ENCODE data around the gene INPP5A.

Gene INPP5A

DNA sequence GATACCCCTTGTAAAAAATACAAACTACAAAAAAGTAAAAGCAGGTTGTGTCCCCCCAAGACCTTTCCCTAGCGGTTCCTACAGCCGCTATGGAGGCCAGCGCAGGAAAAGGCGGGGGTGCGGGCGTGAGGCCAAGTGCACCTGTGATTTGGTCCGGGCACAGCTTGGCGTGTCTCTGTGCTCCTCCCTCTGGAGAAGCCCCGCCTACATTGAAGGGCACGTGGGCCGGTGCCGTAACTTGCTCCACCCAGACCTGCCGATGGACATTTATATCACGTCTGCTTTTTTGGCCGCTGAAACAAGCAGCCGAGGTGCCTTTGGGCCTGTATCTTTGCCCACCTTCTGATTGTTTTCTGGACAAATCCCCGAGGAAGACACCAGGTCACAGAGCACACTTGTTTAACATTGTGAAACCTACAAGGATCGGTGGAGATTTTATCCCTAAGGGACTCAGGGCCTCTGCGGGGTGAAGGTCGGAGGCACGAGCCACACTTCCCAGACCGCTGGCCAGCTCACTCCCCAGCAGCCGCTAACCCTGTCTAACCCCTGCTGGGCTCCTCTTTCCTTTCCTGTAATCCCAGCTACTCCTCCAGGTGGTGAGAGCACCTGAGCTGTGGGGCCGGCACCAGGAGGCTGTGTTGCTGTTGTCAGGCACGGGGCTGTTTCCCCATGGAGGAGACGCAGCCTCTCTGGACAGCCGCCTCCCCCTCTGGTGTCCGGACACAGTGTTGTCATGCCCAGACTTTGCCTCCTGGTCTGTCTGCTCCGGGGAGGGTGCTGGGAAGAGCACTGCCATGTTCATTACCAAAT is 18.8 kb upstream of the INPP5A start:
- DNase-seq (ENCODE audit: low spot score): no peak

DNA sequence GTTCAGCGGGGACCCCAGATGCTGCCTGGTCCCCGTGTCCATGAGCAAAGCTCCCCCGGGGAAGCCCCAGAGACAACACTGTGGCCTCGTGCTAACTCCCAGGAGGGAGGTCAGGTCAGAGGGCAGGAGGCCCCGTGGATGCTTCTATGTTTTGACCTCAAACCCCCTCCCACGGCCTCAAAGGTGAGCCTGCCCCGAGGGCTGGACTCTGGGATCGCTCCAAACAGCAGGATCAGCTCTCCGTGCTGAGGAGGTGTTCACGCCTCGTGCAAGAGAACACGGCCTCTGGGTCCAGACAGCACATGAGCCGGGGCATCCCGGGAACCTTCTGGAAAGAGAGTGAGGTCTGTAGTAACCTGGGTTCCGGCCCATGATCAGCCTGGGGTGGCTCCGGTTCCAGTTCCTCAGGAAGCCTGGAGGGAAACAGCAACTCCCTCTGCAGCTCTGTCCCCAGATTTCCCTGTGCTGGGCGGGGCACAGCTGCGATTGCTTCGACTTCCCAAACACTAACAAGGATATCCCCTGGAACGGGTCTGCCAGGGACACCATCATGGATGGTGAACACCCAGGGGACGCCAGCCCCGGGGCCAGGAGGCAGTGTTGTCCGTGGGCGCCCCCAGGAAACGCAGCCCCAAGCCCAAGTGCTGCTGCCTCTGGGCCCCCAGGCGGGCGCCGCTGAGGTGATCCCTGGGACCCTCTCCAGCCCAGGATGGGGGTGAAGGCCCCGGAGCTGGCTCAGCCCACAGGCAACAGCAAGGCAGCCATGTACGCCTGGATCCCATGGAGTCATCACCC is 18.0 kb upstream of the INPP5A start:
- no peak for DNase-seq (ENCODE audit: low spot score)

DNA sequence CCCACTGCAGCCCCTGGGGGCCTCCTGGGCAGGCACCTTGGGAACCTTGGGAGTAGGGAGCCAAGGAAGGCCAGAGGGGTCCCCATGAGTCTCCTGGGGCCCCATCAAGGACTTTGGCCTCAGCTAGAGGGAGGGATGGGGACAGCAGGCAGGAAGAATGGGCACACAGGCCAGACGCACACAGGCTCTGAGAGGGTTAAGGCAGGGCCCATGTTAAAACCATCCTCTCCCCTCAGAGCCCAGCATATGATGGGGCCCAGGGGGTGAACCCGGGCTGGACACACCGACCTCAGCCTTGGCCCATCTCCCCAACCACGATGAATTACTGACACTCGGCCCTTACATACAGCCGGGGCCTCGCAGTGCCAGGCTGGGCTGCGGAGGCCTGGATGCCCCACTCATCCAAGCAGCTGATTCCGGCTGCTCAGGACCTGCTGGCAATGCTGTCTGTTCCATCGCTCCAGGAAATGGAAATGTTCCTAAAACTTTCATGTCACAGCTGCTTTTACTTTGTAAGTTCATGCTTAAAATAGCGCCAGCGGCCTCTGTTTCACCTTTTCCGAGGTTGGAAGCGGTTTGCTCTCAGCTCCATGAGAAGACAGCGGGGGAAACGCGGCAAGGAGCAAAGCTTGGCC is 17.3 kb upstream of the INPP5A start:
- DNase-seq (ENCODE audit: low spot score): no peak

DNA sequence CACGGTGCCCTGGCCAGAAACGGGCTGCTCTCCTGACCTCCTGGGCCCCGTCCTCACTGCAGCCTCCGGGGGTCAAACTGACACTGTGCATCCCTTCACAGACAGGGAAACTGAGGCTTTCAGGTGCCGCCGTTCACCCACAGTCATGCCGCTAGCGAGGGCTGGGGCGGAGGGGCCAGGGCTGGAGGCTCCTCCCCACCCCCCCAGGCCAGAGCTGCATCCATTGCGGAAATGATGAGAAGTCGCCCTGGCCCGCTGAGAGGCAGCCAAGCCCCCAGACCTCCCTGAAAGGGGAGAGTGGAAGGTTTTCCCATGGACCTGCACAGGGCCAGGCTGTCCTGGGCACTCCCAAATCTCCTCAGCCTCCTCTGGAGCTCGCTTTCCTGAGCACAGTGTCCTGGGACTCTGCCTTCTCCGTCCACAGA is 16.5 kb upstream of the INPP5A start:
- no peak for DNase-seq (ENCODE audit: low spot score)

DNA sequence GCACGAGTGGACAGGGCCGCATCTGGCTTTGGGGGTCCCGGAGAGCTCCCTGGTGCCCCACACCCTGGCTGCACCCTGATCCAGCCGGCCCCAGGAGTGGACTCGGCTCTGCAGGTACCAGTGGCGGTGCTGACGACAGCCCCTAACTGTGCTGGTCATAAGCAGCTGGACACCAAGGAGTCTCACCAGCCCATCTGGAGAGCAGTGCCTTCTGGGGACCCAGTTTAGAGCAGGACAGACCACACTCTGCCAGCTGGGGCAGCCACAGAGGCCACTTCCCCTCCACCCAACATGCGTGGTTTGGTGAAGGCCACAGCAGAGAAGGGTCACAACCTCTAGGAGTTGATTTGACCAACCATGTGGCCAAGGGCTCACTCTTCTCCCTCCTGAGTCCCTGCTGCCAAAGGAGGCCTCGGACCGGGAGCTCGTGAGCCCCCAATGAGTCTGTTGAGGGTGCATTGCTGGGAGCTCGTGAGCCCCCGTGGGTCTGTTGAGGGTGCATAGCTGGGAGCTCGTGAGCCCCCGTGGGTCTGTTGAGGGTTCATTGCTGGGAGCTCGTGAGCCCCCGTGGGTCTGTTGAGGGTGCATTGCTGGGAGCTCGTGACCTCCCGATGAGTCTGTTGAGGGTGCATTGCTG is 16.0 kb upstream of the INPP5A start:
- no peak for DNase-seq (ENCODE audit: low spot score)

DNA sequence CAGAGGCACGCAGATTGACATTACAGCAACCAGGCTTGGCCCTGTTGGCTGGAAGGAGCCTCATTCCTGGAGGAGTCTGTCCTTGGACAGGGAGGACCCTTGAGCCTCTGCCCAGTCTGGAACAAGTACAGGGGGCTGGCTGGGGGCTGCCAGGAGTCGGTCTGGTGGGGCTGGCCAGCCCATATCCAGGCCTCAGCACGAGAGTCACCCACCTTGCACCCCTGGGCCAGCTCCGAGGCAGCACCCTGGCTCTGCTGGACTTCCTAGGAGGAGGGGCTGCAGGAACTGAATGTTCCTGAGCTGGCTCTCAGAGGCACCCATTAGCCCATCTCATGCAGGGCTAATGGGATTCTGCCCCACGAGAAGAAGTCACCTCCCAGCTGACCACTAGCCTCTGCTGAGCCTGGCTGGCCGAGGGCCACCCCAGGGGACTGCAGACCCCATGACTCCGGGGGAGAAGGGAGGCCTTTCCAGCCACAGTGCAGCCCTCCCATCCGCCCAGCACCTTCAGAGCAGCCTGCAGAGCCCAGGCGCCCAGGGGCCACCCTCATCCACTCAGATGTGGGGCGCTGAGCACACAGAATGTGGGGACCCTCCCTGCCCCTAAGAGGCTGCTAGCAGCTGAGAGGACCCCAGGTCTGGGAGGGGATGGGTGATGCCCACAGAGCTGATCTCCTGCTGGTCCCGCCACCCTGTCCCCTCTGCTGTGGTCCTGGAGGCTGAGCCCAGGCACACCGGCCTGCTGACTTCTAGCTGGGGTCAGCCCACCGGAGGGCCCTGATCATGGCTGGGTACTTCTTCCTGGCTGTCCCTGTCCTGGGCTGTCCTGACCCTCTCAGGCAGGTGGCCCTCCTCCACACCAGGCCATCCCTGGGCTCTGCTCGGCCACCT is 14.8 kb upstream of the INPP5A start:
- no peak for DNase-seq (ENCODE audit: low spot score)

DNA sequence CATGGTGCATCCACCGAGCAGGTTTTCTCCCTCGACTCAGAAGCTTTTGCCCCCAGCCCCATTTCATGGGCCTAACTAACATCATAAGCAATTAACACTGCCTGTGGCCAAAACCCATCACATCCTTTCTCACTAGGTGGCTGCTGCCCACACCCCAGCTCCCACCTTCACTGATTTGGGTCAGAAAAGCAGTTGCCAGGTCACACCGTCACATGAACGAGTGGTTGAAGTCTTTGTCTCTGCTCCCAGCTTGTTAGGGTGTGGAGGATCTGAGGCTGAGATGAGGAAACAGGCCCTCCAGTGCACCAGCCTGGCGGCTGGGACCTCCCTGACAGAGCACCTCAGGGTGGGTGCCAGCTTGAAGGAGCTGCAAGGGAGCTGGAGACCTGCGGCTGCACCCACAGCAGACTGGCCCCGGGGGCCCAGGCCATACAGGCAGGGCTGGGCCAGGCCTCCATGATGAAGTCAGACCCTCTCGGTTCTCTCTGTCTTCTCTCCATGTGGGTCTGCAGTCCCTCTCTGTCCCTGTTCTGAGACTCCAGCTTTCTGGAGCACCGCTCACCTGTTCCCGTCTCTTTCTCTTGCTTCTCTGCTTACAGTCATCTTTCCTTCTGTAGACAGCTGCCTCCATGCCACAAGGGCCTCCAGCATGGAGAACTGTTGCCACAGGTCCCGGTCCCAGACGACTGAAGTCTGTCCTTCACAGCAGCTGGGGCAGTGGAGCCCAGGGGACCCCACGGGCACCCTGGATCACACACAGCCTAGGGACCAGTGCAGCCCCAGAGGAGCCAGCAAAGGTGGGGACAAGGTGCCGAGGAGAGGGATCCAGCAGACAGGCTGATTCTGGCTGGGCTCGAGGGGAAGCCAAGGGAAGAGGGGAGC is 13.8 kb upstream of the INPP5A start:
- no peak for DNase-seq (ENCODE audit: low spot score)

DNA sequence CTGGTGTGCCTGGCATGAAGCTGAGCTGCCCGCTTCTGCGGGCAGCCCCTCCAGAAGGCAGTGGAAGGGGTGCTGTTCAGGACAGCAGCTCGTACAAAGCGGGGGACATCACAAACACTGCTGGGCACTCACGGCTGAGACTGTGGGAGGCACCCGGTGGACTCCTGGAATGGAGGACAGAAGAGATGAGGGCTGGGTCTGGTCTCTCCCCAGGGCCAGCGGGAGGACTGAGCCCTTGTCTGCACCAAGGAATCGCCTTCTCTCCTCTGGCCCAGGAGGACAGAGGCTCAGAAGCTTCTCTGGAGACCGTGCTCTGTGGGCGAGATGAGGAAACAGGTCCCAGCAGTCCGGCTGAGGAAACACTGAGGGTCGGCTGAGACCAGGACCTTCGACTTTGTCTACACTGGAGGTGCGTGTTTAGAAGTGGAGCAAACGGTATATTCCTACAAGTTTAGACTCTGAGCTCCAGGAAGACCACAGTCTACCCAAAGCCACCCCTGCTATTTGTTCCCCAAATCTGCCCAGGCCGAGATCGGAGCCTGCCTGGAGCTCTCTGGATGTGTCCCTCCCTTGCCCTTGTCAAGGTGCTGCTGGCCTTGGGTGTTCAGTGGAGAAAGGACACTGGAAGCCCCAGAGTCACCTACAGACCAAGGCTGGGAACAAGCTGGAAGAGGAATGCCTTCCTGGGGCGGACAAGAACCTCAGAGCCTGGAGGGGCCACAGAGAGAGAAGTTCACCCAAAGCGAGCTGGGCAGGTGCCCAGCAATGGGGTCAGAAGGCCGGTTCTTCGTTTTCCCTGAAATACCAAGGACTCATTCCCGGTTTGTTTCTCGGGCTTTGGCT is 12.9 kb upstream of the INPP5A start:
- no peak for DNase-seq (ENCODE audit: low spot score)

DNA sequence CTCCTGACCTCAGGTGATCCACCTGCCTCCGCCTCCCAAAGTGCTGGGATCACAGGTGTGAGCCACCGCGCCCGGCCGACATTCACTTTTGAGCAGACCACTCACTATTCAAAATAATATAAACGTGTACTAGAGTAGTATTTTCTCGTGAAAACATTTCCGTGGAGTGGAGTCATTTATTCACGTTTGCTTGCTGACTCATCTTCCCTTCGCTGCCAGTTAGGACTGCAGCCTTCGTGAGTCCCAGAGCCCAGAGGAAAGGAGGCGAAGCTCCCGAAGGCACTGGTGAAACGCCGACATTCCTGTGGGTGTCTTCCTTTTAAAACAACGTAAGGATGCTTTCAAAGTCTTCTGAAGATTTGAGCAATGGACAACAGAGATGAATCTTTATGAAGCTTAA is 10.9 kb upstream of the INPP5A start:
- no peak for DNase-seq (ENCODE audit: low spot score)

DNA sequence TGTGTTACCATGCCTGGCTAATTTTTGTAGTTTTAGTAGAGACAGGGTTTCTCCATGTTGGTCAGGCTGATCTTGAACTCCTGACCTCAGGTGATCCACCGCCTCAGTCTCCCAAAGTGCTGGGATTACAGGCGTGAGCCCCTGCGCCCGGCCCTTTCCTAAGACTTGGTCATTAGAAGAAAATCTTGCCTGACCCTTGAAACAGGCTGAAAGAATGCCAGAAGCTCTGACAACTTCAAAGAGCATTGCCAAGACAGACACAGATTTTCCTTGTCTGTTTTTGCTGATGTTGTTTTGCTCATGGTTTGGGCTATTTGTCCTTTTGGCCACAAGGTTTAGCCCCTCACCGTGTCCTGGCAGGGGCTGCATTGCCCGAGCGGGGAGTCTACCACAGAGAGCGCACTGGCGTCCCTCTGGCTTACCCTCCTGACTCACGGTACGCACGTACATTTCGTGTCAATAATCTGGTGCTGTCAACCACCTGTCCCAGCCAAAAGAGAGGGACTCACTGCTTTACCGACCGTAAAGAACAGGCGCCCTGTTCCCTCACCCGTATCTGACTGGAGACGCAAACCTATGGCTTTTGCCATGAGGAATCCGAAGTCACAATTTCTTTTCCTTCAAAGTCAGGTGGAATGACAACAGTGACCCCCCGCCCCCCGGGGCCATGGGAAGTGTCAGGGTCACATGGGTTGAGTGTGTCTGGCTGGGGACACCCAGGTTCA is 10.1 kb upstream of the INPP5A start:
- no peak for DNase-seq (ENCODE audit: low spot score)

DNA sequence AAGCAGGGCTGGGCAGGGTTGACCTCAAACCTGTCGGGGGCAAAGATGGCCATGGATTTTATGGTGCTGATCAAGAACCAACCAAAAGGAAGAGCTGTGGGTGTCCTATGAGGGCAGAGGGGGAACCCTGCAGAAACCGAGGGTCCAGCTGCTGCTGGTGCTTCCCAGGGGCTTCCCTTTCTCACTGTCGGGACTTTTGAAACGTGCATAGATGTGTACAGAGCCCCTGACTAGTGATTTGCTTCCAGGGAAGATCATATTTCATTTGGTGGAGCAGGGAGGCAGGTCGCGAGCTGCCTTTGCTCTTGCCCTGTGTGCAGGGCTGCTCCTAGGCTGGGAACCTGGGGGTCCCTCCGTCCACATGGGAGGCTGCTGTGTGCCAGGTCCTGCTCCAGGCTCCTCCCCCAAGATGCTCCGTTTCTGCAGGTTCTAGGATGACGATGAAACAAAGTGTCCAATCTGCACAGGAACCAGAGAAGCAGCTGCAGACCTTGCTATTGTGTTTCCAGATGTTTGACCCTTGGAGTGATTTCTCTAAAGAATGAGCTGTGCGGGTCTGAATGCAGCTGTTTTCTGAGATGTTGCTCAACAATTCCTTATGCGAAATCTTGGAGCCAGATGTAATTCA is 9.4 kb upstream of the INPP5A start:
- DNase-seq (ENCODE audit: low spot score): no peak

DNA sequence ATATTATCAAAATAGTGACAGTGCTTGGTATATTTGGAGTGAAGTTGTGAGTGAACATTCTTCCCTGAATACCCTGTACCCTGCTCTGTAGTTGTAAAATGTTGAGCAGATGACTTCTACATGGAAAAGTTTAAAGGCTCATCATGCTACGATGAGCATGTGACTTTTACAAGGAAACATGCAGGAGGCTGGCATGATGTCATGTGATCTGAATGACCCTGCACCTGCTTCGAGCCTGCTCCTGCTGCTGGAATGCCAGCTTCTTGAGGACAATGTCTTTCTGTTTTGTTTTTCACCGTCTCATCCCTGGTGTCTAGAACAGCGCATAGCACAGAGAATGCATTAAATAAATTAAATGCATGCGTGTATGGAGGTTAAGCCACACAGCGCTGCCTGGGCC is 5.4 kb upstream of the INPP5A start:
- DNase-seq (ENCODE audit: low spot score): no peak

DNA sequence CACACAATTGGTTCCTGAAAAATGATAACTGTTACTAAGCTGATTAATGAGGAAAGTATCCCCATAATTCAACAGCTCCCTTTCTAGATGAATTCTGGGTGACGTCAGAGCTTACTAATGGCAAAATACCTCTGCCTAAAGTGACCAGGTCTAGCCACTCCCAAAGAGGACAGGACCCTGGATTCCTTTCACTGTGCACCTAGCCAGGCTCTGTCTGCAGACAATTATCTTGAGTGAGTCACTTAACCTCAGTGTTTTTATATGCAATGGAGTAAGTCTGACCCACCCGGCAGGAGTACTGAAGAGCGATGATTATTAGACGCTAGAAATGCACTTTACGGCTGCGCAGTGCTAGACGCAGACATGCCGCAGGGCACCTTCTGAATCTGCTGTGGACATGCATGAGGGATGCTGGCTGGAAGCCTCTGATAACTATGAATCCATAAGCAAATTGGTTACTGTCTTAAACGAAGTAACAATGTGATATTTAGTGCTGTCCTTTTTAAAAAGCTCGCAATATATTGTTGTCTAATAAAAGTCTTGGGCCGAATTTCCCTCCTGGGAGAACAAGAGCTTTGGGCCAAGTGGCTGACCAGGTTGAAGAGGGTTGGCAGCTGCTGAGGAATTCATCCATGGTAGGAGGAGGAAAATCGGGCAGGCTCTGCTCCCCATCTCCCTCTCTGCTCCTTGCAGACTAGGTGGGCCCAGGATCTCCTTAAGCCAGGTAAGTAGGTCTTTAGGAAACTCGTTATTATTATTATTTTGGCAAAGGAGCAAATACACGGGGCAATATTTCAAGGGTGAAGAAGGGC is 4.6 kb upstream of the INPP5A start:
- DNase-seq (ENCODE audit: low spot score): no peak

DNA sequence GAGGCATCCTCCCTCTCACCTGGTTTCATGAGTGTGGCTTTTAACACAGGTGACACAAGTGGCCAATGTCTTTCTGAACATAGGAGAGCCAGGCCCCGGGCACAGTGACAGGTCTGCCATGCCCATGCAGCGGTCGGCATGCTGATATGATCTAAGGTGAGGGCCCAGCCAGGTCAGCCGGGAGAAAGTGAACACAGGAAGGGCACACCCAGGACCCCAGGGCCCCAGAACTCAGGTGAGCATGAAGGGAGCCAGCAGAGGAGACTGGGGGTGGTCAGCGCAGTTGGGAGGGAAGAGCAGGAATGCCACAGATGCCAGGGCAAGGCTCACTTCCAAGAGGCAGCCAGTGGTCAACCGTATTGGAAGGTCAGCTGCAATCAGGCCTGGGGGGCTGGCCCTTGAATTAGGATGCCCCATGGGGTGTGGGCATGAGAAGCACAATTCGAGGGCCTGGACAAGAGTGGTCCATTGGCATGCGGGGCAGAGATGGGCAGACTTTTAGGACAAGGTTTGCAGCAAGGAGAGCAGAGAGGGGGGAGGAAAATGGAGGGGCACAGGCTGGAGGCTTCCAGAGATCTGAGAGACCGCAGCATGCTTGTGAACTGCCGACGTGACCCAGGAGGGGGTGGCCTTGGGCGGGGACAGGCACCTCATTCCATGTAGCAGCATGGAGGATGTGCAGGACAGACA is 3.9 kb upstream of the INPP5A start:
- no peak for DNase-seq (ENCODE audit: low spot score)

DNA sequence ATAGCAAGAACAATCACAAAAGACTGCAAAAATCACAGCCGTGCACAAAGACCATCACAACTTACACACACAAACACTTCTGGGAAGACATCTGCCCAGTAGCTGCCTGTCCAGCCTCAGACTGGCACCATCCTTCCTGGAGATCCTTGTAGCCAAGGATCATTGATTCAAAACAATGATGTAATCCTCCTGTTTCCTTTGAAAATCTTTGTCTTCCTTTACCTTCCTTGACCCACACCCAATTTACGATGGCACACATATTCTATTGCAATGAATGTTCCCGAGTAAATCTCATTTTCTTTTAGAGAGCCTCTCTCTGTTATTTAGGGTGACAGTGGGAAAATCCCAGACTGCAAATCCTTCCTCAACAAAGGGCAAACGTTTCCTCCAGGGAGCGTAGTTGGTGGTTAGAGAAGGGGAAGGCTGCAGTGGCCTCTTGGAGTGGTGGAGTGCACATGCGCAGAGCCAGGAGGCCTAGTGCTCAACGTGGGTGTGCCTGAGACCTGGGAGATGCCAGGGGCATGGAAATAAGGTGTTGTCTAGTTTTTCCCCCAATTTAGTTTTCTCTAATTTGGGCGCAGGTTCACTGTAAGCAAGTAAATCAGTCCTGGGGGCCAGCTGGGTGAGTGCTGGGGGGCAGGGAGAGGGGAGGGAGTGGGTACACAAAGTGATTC is 3.1 kb upstream of the INPP5A start:
- DNase-seq (ENCODE audit: low spot score): no peak

DNA sequence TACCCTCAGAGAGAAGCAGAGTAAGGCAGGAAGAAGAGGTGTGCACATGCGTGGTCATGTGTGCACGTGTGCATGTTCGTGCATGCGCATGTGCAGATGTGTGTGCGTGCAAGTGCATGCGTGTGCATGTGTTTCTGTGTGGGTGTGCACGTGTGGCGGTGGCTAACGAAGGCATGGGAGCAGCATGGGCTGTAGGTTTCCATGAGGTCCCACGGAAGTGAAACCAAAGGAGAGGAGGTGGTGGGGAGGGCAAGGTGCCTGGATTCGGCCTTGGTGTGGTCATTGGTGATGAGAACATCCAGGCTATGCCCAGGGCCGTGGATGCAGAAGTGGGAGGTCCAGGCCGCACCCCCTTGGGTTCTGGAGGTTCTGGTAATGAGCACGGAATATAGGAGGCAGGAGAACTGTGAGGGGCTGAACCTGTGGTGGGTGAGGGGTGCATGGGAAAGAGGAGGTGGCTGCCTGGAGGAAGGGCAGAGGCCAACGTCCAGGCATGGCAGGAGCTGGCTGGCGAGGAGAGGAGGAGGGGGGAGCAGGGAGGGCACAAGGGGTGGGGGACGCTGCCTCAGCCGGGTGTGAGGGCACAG is 2.4 kb upstream of the INPP5A start:
- DNase-seq (ENCODE audit: low spot score): no peak
